SKM-1 (cell line): ENCODE results near the gene OPN4.
"Not testable (repeated sequence)": the region's sequence is repeated elsewhere in the genome, so short reads cannot be mapped to it uniquely, and the experiment has no call there.

Experiments used
- DNase-seq: peaks from one replicate; lab custom pipeline; 2025; ENCODE audit not compliant: unreplicated experiment; lab: John Stamatoyannopoulos, UW

Gene OPN4

GRCh38 chr10:86654411-86655172, at the start of gene OPN4:
Gene OPN4 (plus strand): TSS chr10:86654547. CDS start chr10:86654784, 237 bp downstream.
- no peak for DNase-seq

- DNase-seq: no peak
Measured at GRCh38 chr10:86607674-86608073, 46.7 kb upstream of the OPN4 start.

- DNase-seq: no peak
Measured at GRCh38 chr10:86609920-86610319, 44.4 kb upstream of the OPN4 start.

GRCh38 chr10:86611386-86611785, 43.0 kb upstream of the OPN4 start:
- DNase-seq: no peak

- DNase-seq: no peak
Measured at GRCh38 chr10:86613096-86613495, 41.3 kb upstream of the OPN4 start.

GRCh38 chr10:86613905-86614304, 40.4 kb upstream of the OPN4 start:
- no peak for DNase-seq

GRCh38 chr10:86614853-86615252, 39.5 kb upstream of the OPN4 start:
- DNase-seq: no peak

- DNase-seq: not testable (repeated sequence)
Measured at GRCh38 chr10:86617278-86617677, 37.1 kb upstream of the OPN4 start.

- no peak for DNase-seq
Measured at GRCh38 chr10:86628311-86628710, 26.0 kb upstream of the OPN4 start.

GRCh38 chr10:86630079-86630478, 24.3 kb upstream of the OPN4 start:
- DNase-seq: no peak

GRCh38 chr10:86632009-86632800, 22.1 kb upstream of the OPN4 start:
- DNase-seq: no peak

GRCh38 chr10:86632951-86633350, 21.4 kb upstream of the OPN4 start:
- DNase-seq: no peak

- no peak for DNase-seq
Measured at GRCh38 chr10:86635402-86635801, 18.9 kb upstream of the OPN4 start.

- no peak for DNase-seq
Measured at GRCh38 chr10:86636311-86636710, 18.0 kb upstream of the OPN4 start.

- DNase-seq: no peak
Measured at GRCh38 chr10:86642021-86642420, 12.3 kb upstream of the OPN4 start.

GRCh38 chr10:86642499-86642898, 11.8 kb upstream of the OPN4 start:
- DNase-seq: no peak

GRCh38 chr10:86644152-86644793, 10.1 kb upstream of the OPN4 start:
- no peak for DNase-seq

GRCh38 chr10:86644794-86645445, 9.4 kb upstream of the OPN4 start:
- no peak for DNase-seq

- DNase-seq: not testable (repeated sequence)
Measured at GRCh38 chr10:86645621-86646165, 8.7 kb upstream of the OPN4 start.

GRCh38 chr10:86646532-86646931, 7.8 kb upstream of the OPN4 start:
- no peak for DNase-seq

GRCh38 chr10:86646933-86647332, 7.4 kb upstream of the OPN4 start:
- DNase-seq: no peak
